HG03139 (cell line): ENCODE results near the gene DIPK1B.

Experiments
- ATAC-seq: cut with Tn5 transposase; IDR thresholded peaks from one replicate; pipeline ENCODE4 v1.9.1; 2021; ENCODE audit not compliant: unreplicated experiment

Gene DIPK1B

DNA sequence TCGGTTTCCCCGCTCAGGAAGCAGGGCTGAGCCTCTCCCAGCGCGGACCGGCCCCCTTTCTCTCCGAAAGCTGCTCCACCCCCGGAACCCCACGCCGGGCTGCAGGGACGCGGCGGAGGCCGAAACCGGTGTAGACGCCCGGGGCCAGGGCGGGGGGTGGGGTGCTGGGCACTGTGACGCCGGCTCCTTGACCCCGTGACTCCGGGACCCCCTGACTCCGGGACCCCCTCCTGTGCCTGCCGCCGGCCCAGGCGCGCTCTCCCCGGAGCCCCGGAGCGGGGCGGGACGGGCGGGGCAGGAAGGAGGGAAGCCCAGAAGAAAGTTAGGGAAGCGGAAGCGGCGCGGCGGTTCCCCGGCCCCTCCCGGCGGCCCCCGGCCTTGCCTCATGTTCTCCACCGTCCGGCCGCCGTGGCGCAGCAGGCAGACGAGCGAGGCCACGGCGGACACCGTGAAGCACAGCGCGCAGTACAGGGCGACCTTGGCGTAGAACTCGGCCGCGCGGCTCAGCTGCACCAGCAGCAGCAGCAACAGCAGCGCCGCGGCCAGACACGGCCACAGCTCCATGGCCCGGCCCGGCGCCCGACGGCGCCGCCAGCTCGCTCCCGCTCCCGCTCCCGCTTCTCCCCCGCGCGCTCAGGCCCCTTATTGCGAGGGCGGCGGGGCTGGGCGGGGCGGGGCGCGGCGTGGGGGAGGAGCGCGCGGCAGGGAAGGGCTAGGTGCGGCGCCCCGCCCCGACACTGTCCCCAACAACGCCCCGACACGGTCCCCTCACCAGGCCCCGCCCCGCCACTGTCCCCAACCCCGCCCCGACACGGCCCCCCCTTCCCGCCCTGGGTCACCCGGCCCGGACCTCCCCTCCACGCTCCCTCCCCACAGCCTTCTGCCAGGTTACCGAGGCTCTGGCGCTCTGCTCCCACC is 25.3 kb upstream of the DIPK1B start, which contains the start of gene AGPAT2:
Gene AGPAT2, minus strand, starts transcription at position 664 of the 918 bp plus-strand sequence. Its CDS starts 100 bp downstream, at position 564.
- ATAC-seq, result peak; percentile 63

DNA sequence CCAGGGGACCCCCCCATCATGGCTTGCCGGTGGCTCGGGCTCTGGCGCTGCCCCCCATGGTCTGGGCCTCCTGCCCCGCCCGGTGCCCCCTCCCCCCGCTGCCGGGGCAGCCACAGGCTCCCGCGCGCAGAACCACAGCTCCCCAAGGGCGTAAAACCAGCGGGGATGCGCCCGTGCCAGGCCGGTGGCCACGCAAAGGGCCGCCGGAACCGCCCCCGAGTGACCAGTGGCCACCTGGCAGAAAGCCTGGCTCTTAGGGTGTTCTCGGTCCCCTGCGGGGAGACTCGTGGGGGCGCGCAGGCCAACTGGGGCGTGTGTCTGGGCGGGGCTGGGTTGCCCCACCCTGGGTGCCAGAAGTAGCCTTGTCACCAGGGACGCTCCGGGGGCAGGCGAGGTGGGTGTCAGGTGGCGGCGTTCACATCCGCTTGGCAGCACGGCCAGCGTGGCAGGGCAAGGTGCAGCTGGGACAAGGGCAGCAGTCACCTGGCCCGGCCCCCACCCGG is 24.6 kb upstream of the DIPK1B start:
- no peak for ATAC-seq

- no peak for ATAC-seq
These were observed 23.9 kb upstream of the DIPK1B start for GRCh38 chr9:136688274-136689107.

DNA sequence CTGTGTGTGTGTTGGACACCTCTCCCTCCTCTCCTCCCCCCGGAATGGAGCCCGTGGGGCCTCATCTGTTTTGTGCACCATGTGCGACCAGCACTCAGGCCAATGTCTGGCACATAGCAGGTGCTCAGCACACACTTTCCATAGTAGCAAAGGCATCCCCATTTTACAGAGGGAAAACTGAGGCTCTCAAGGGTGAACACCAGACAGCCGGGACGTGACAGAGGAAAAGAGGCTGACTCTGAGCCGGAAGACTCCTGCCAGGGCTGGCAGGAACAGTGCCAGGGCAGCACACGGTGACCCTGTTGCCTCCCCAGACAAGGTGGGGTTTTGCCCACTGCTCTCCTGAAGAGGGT is 23.3 kb upstream of the DIPK1B start:
- ATAC-seq, result no peak

DNA sequence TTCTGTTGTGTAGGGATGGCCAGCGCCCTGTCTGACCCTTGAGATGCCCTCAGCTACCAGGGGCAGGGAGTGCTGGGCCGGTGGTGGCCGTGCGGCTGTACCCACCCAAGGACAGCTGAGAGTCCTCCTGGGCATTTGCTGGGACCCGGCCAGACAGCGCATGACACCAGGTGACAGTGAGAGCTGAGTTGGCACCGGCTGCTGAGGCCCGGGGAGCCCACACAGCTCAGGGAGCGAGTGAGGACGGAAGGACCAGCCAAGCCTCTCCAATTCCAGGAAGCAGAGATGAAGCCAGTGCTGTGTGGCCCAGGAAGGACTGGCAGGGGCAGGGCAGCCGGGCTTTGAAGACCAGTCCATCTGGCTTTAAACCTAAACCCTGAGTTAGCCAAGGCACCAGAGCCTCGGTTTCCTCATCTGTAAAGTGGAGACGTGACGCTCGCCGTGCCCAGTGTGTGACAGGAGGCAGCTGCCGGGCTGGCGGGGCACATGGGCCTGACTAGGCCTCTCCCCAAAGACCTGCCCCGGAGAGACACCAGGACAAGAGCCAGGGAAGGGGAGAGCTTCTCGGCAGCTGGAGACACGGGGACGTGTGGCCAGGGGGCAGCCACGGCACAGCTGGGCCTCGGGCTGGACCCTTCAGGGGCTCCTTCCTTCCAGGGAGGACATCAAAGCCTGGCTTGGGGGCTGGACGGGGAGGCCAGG is 22.1 kb upstream of the DIPK1B start:
- no peak for ATAC-seq

GRCh38 chr9:136690806-136691261 is 21.5 kb upstream of the DIPK1B start:
- ATAC-seq, result no peak

- ATAC-seq, result no peak
These were observed 20.8 kb upstream of the DIPK1B start for GRCh38 chr9:136691316-136692184.

- ATAC-seq, result no peak
These were observed 19.9 kb upstream of the DIPK1B start for GRCh38 chr9:136692185-136693134.

DNA sequence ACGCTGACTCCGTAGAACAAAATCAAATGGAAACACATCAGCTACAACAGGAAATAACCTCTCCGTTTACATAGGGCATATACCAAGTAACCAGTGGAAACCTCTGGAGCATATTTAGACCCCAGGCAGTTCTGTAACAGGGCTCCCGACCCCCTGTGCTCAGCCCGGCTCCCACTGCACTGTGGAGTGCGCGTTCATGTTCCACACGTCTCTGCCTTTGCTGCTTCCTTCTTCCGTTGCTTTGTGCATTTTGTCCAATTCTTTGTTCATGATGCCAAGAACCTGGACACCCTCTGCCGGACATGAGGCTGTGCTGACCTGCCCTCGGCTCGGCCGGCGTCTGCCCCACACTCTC is 19.3 kb upstream of the DIPK1B start:
- ATAC-seq, result no peak

DNA sequence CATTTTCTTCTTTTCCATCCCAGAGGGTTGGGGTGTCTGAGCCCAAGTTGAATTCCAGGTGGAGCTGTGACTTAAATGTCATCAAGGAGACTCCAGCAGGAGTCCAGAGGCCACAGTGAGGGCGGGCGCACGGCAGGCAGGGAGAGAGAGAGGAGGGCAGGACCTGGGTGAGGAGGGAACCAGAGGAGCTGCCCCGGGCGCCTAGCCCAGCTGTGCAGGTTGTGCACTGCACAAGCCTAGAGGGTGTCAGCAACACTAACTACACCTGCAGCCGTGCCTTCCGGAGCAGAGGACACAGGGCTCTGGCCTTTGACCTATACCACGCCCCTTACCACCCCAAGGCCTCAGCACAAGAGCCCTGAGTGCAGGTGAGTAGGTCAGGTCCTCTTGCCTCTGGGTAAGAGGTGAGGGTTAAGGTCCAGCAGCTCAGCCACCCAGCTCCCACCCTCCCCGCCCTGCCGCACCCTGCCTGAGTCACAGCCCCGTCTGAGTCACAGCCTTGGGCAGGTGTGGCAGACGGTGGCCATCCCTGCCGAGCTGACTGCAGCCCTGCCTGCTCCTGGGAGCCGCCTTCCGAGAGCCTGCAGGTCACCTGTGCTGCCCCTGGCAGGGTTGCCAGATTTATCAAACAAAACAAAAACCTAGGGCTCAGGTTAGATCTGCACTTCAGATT is 18.7 kb upstream of the DIPK1B start:
- ATAC-seq, result no peak

DNA sequence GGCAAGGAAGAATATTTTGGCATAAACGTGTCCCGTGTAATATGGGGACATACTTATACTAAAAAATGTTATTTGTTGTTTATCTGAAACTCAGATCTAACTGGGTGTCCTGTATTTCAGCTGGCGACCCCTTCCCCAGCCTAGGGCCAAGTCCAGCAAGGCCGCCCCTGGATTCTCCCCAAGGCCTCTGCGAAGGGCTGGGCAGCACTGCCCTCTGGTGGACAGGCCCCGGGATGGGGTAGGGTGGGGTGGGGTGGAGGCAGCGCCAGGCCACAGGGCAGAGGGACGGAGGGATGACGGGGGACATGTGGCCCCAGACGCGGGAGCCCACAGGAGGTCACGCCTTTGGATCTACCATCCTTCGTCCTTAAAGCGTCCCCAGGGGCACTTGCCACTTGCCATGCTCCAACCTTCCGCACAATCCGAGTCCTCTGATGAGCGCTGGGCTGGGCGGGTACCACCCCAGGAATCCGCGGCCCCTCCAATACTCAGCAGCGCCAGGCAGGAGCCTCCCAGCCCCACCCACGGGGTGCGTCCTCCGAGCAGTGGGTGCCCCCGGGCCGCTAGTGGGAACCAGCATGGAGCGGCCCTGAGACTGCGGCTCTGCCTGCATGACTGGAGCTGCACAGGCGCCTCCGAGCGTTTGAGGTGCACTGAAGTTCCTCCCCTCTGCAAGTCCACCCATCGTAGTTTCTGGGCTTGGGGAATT is 18.1 kb upstream of the DIPK1B start:
- ATAC-seq, result no peak

- no peak for ATAC-seq
These were observed 17.5 kb upstream of the DIPK1B start for GRCh38 chr9:136694872-136695247.

- ATAC-seq, result no peak
These were observed 16.9 kb upstream of the DIPK1B start for GRCh38 chr9:136695435-136695895.

DNA sequence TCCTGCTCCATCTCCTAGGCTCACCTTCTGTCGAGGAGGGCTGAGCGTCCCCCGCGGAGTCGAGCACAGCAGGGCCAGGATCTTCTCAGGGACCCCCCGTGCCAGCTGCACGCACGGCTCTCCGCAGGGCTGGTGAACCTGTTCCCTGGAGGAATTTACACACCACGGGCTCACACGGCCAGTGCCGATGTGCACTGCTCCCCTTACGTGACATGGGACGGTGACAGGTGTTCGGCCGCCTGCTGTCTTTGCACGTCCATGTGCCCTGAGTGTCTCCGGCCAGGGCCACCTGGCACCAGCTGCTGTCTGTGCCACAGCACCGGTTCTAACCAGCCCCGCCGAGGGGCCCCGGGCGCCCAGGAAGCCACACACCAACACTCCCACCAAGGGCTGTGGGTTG is 16.4 kb upstream of the DIPK1B start:
- ATAC-seq, result no peak

DNA sequence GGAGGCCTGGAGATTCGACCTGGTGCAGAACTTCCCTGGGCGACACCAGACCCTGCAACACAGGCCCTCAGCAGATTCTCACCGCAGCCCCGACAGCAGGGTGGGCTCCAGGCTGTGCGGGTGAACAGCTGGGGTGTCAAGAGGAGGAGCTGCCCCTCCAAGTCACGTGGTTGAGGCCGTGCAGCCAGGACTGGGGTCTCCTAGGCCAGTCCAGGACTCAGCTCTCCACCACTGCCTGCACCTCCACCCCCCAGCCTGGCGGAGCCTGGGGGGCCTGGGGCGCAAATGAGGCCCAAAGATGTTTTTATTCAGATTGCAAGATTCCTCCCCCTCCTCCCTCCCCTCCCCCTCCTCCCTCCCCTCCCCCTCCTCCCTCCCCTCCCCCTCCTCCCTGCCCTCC is 15.9 kb upstream of the DIPK1B start:
- no peak for ATAC-seq

- ATAC-seq, result no peak
These were observed 15.1 kb upstream of the DIPK1B start for GRCh38 chr9:136697146-136697820.

DNA sequence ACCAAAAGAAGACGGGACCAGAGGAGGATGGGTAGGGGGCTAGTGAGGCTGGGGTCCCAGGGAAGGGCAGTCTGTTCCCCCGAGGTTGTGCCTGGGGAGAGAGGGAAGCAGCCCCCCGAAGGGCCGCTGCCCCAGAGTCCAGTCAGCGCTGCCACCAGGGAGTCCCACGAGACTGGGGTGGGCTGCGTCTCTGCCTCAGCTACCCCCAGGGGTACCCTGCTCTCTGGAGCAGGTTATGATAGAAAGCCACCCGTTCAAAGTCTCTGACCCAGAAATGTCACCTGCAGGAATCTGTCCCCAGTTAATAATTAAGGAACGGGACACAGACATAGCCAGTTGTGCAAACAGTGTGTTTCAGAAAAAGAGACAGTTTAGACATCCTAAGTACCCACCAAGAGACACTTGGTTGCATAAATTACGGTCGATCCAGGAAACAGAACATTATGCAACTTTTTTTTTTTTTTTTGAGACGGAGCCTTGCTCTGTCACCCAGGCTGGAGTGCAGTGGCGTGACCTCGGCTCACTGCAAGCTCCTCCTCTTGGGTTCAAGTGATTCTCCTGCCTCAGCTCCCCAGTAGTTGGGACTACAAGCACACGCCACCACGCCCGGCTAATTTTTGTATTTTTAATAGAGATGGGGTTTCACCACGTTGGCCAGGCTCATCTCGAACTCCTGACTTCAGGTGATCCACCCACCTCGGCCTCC is 14.4 kb upstream of the DIPK1B start:
- no peak for ATAC-seq
